ENCODE results near the gene CBARP. TPM values are rescaled to one million over a fixed set of nuclear protein-coding genes. Genes with fewer than 3 reads are reported as not detected.

CBARP gene
- total RNA-seq, 3 donors from 2014 or later = 0.29 to 1.2 (median 0.39) TPM

GRCh38 chr19:1257475-1258162 lies 19.8 kb upstream of the CBARP start:
- ATAC-seq (no peak), DNase-seq (peak in 1 of 3 donors; percentile 28)
- no peak for TF ChIP-seq CTCF (IDR thresholded peaks at IDR 0.05)
- Histone ChIP-seq H3K9me3 (no peaks in the 10 kb centered on the region), H3K4me1 (ENCODE audit: low read depth) (peaks cover 77% of the 10 kb centered on the region), H3K4me3 (no peak overlapping the region), H3K36me3 (ENCODE audit: low read depth) (peaks cover 9% of the 10 kb centered on the region)
- intact Hi-C loops (cut with DNase I, micrococcal nuclease) = no loop called here

DNA sequence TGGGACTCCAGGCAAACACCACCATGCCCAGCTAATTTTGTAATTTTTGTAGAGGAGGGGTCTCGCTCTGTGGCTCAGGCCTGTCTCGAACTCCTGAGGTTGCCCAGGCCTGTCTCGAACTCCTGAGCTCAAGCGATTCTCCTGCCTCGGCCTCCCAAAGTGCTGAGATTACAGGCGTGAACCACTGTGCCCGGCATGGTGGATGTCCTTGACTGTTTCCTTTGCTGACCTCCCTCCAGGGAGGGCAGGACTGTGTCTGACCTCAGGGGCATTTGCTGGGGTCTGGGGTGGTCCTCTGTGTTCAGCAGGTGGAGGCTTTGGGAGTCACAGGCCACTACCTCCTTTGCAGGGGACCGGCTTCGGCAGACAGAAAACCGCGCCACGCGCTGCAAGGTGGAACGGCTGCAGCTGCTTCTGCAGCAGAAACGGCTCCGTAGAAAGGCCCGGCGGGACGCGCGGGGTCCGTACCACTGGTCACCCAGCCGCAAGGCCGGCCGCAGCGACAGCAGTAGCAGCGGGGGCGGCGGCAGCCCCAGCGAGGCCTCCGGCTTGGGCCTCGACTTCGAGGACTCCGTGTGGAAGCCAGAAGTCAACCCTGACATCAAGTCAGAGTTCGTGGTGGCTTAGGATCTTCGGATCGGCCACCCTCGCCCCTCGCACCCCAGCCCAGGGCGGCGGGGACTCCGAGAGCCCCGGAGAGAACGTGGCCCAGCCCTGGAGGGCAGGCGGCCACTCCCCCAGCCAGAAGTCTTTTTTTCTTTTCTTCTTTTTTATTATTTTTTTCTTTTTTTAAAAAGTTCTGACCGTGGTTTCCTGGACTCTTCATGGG lies 19.1 kb upstream of the CBARP start:
- no peaks in the 10 kb centered on the region for H3K9me3 ChIP-seq
- H3K4me3 ChIP-seq = no peak overlapping the region
- no peak for TF ChIP-seq CTCF (IDR thresholded peaks at IDR 0.05)
- intact Hi-C loops (cut with DNase I, micrococcal nuclease) = no loop called here
- no peak for DNase-seq
- no peak for ATAC-seq
- H3K4me1 ChIP-seq (ENCODE audit: low read depth) = peaks cover 77% of the 10 kb centered on the region
- peaks cover 9% of the 10 kb centered on the region for H3K36me3 ChIP-seq (ENCODE audit: low read depth)

DNA sequence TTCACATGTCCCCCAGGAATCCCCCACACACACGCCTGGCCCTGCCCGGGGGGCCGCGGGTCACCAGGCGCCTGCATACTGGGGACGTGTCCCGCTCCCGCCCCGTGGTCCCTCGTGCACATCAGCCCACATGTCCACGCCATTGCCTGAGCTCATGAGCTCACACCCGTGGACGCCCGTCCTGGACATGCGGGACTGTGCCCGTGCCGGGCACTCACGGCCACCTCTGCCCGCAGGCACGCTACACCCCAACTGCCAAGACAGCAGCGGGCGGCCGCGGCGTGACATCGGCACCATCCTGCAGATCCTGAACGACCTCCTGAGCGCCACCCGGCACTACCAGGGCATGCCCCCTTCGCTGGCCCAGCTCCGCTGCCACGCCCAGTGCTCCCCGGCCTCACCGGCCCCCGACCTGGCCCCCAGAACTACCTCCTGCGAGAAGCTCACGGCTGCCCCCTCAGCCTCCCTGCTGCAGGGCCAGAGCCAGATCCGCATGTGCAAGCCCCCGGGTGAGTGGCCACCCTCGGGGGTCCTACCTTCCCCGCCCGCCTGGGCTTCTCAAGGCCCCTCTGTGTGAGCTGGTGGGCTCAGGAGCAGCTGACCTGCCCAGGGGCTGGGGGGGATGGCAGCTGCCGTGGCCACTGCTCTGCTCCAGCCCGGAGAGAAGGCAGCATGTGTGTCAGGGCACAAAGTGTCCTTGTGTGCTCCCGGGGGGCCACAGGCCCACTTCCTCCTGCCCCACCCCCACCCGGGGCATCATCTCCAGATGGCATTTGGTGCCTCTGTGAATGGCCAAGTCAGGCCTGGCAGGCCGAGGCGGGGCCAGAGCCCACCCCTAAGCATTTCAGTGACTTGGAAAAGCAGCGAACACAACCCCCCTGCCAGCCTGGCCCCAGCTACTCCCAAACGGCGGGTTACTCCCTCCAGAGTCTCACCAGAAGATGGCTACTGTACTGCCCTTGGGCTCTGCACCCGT lies 17.7 kb upstream of the CBARP start:
- intact Hi-C loops (cut with DNase I, micrococcal nuclease) = no loop called here
- H3K36me3 ChIP-seq (ENCODE audit: low read depth) = peaks cover 9% of the 10 kb centered on the region
- no peak overlapping the region for H3K4me3 ChIP-seq
- ATAC-seq (no peak), DNase-seq (peak in 1 of 3 donors; percentile 21)
- H3K4me1 ChIP-seq (ENCODE audit: low read depth) = peaks cover 75% of the 10 kb centered on the region
- H3K9me3 ChIP-seq = no peaks in the 10 kb centered on the region
- TF ChIP-seq CTCF (IDR thresholded peaks at IDR 0.05) = no peak

GRCh38 chr19:1254530-1255185 lies 16.9 kb upstream of the CBARP start:
- Histone ChIP-seq H3K4me1 (ENCODE audit: low read depth) (peaks cover 67% of the 10 kb centered on the region), H3K36me3 (ENCODE audit: low read depth) (peaks cover 9% of the 10 kb centered on the region), H3K4me3 (no peak overlapping the region), H3K9me3 (no peaks in the 10 kb centered on the region)
- ATAC-seq (no peak), DNase-seq (peak in 1 of 3 donors; percentile 33)
- intact Hi-C loops (cut with DNase I, micrococcal nuclease) = no loop called here
- no peak for TF ChIP-seq CTCF (IDR thresholded peaks at IDR 0.05)

GRCh38 chr19:1254081-1254527 lies 16.3 kb upstream of the CBARP start:
- DNase-seq (peak in 2 of 3 donors; percentile 35 to 61), ATAC-seq (no peak)
- no peak for TF ChIP-seq CTCF (IDR thresholded peaks at IDR 0.05)
- H3K9me3 ChIP-seq = no peaks in the 10 kb centered on the region
- peaks cover 9% of the 10 kb centered on the region for H3K36me3 ChIP-seq (ENCODE audit: low read depth)
- intact Hi-C loops (cut with DNase I, micrococcal nuclease) = no loop called here
- H3K4me3 ChIP-seq = no peak overlapping the region
- H3K4me1 ChIP-seq (ENCODE audit: low read depth) = peaks cover 61% of the 10 kb centered on the region
